Endothelial cell (in vitro differentiated cells): ENCODE results near the gene DRC7. TPM values are rescaled to one million over a fixed set of nuclear protein-coding genes. Genes with fewer than 3 reads are reported as not detected.

Experiments used
- DNase-seq: peaks from one replicate; pipeline ENCODE4 v3.0.0; 2021; ENCODE audit warnings: low spot score
- H3K27ac Mint-ChIP-seq: one replicate; pipeline ENCODE4 v1.8.0; 2021; ENCODE audit warnings: mixed read lengths, inconsistent platforms; ENCODE audit not compliant: unreplicated experiment
- H3K27me3 Mint-ChIP-seq: one replicate; pipeline ENCODE4 v1.8.0; 2021; ENCODE audit warnings: mild to moderate bottlenecking, moderate library complexity, mixed read lengths, inconsistent platforms; ENCODE audit not compliant: unreplicated experiment
- H3K36me3 Mint-ChIP-seq: one replicate; pipeline ENCODE4 v1.8.0; 2021; ENCODE audit warnings: mild to moderate bottlenecking, low read depth, mixed read lengths, inconsistent platforms; ENCODE audit not compliant: unreplicated experiment
- H3K4me1 Mint-ChIP-seq: one replicate; pipeline ENCODE4 v1.8.0; 2021; ENCODE audit warnings: mild to moderate bottlenecking, mixed read lengths, inconsistent platforms; ENCODE audit not compliant: unreplicated experiment
- H3K4me3 Mint-ChIP-seq: one replicate; pipeline ENCODE4 v1.8.0; 2021; ENCODE audit warnings: mild to moderate bottlenecking, mixed read lengths, inconsistent platforms; ENCODE audit not compliant: unreplicated experiment
- H3K9me3 Mint-ChIP-seq: one replicate; pipeline ENCODE4 v1.8.0; 2021; ENCODE audit warnings: mixed read lengths, inconsistent platforms; ENCODE audit not compliant: unreplicated experiment
- total RNA-seq: library from RNA; stranded (reverse); fragmentation: NEBNext Ultra II Directional; extraction: Animal tissue kit (Norgen Biotek cat#: 25700); gene quantifications from one replicate; pipeline ENCODE4 v1.2.1, GENCODE V29; 2021; ENCODE audit not compliant: unreplicated experiment
- TF ChIP-seq, protein P1 (sequence below): fragments of 200-600 bp; sonication (generic); IDR thresholded peaks from one replicate; pipeline ENCODE4 v1.5.0; 2021; ENCODE audit warnings: antibody characterized with exemption; ENCODE audit not compliant: unreplicated experiment

Gene DRC7
- total RNA-seq, 1 donor from 2014 or later = 1.8 TPM

DNA sequence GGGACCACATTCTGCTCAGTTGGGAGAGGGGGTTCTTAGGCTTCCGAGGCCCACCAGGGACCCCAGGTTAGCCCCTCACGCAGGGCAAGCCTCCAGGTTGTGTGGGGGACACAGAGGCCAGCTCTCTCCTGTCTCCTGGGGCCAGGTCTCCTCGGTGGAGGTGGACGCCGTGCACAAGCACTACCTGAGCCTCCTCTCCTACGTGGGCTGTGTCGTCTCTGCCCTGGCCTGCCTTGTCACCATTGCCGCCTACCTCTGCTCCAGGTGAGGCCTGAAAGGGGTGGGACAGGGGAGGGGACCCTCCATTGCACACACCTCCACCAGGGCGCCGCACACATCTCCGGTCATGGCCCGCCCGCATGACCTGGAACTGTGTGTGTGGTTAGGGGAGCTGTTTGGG lies 37.4 kb upstream of the DRC7 start:
- no peak for DNase-seq
- Mint-ChIP-seq H3K9me3 (no peaks in the 10 kb centered on the region), H3K4me1 (peaks cover under 1% of the 10 kb centered on the region), H3K27ac (no peak overlapping the region), H3K4me3 (no peak overlapping the region), H3K36me3 (no peaks in the 10 kb centered on the region), H3K27me3 (peaks cover 7% of the 10 kb centered on the region)
- TF ChIP-seq, protein P1, sequence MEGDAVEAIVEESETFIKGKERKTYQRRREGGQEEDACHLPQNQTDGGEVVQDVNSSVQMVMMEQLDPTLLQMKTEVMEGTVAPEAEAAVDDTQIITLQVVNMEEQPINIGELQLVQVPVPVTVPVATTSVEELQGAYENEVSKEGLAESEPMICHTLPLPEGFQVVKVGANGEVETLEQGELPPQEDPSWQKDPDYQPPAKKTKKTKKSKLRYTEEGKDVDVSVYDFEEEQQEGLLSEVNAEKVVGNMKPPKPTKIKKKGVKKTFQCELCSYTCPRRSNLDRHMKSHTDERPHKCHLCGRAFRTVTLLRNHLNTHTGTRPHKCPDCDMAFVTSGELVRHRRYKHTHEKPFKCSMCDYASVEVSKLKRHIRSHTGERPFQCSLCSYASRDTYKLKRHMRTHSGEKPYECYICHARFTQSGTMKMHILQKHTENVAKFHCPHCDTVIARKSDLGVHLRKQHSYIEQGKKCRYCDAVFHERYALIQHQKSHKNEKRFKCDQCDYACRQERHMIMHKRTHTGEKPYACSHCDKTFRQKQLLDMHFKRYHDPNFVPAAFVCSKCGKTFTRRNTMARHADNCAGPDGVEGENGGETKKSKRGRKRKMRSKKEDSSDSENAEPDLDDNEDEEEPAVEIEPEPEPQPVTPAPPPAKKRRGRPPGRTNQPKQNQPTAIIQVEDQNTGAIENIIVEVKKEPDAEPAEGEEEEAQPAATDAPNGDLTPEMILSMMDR = no peak

DNA sequence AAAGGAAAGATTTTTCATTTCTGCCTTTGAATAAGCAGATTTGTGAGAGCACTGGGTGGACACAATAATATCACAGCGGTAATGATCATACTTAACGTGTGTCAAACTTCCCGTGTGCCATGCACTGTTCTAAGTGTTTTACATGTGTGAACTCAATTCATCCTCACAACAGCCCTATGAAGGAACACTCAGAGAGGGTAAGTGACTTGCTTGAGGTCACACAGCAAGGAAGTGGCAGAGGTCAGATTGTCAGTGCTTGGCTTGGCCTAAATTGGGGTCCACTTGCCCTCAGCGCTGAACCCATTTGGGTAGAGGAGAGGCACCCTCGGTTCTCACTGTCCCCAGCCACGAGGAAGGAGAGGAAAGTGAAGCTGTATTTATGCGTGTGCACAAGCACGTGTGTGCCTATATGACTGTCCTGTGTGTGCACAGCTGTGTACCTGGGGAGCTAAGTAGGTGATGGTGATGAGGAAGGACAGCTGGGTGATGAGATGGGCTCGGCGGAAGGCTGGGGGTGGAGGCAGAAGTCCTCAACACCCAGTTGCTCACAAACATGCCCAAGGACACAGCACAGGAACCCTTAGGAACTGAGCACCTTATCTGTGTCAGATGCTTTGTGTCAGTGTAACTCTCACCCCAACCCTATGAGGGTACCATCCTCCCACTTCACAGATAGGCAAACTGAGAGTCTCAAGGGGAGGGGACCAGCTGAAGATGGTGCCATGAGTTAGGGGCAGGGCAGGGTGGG lies 36.3 kb upstream of the DRC7 start:
- no peaks in the 10 kb centered on the region for H3K4me1 Mint-ChIP-seq
- no peak overlapping the region for H3K4me3 Mint-ChIP-seq
- H3K9me3 Mint-ChIP-seq = no peaks in the 10 kb centered on the region
- no peak overlapping the region for H3K27ac Mint-ChIP-seq
- TF ChIP-seq, protein P1 = no peak
- peaks cover 7% of the 10 kb centered on the region for H3K27me3 Mint-ChIP-seq
- DNase-seq = no peak
- H3K36me3 Mint-ChIP-seq = no peaks in the 10 kb centered on the region

DNA sequence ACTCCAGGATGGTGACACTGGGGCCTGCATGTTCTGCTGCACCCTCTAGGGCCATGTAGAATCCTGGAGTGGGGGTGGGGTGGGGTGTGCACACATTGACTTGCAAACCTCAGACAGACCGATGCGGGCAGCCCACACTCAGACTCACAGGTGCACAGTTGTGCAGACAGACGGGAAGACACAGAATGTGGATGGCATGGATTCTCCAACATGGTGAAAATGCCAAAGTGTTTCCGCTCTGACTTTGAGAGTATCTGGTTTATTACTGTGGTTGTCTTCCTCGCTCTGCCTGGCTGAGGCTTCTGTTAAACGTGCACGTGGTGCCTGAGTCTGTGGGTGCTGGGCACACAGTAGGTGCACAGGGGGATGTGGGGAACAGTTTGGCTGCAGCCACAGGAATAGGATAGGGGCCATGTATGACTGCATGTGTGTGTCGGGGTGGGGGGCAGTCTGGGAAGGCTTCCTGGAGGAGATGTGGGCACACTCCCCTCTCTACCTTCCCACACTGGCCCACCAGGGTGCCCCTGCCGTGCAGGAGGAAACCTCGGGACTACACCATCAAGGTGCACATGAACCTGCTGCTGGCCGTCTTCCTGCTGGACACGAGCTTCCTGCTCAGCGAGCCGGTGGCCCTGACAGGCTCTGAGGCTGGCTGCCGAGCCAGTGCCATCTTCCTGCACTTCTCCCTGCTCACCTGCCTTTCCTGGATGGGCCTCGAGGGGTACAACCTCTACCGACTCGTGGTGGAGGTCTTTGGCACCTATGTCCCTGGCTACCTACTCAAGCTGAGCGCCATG lies 35.5 kb upstream of the DRC7 start:
- Mint-ChIP-seq H3K27ac (no peak overlapping the region), H3K9me3 (no peaks in the 10 kb centered on the region), H3K4me3 (no peak overlapping the region), H3K27me3 (peaks cover 8% of the 10 kb centered on the region), H3K36me3 (no peaks in the 10 kb centered on the region), H3K4me1 (no peaks in the 10 kb centered on the region)
- no peak for DNase-seq
- TF ChIP-seq, protein P1 = no peak

DNA sequence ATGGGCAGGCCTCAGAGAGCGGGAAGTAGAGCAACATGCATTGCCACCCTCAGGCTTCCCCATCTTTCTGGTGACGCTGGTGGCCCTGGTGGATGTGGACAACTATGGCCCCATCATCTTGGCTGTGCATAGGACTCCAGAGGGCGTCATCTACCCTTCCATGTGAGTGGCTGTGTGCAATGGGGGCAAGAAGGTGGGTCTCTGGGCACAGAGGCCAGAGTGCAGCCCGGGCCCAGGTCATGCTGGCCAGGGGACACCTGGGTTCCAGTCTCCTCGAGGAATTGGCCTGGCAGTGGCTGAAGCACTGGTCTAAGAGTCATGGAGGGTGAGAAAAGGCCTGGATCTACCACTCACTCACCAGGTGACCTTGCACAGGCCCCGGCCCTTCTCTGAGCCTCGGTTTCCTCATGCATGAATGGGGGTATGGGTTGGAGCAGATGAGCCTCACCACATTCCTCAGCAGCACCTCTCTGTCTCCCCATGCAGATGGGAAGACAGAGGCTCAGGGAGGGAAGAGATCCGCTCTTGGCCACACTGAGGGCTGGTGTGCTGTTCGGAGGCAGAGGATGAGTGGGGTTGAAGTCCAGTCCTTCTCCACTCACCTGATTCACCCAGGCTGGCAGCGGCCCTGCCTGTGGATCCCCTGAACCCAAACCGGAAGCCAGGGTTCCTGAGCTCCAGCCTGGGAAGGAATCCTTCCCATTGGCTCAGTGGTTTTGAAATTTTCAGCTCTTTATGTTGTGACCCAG lies 33.7 kb upstream of the DRC7 start:
- Mint-ChIP-seq H3K27me3 (peaks cover 10% of the 10 kb centered on the region), H3K36me3 (no peaks in the 10 kb centered on the region), H3K4me1 (peaks cover 12% of the 10 kb centered on the region), H3K4me3 (no peak overlapping the region), H3K27ac (no peak overlapping the region), H3K9me3 (no peaks in the 10 kb centered on the region)
- DNase-seq = no peak
- TF ChIP-seq, protein P1 = no peak
